Measurements from ENCODE around the gene GATA6. TPM values are rescaled to one million over a fixed set of nuclear protein-coding genes. Genes with fewer than 3 reads are reported as not detected.

The GATA6 gene
- total and polyA plus RNA-seq, 10 of the 15 experiments (the other 5 are each of a cell fraction or from before 2014, with no cell fraction given), result 0.04 to 0.05 TPM; not detected in 8

DNA sequence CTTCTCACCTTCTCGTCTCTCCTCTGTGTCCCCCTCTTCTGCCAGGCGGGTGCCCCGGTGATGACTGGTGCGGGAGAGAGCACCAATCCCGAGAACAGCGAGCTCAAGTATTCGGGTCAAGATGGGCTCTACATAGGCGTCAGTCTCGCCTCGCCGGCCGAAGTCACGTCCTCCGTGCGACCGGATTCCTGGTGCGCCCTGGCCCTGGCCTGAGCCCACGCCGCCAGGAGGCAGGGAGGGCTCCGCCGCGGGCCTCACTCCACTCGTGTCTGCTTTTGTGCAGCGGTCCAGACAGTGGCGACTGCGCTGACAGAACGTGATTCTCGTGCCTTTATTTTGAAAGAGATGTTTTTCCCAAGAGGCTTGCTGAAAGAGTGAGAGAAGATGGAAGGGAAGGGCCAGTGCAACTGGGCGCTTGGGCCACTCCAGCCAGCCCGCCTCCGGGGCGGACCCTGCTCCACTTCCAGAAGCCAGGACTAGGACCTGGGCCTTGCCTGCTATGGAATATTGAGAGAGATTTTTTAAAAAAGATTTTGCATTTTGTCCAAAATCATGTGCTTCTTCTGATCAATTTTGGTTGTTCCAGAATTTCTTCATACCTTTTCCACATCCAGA lies 31.3 kb downstream of the GATA6 start:
- in situ Hi-C loops (cut with MboI), result no loop called here

DNA sequence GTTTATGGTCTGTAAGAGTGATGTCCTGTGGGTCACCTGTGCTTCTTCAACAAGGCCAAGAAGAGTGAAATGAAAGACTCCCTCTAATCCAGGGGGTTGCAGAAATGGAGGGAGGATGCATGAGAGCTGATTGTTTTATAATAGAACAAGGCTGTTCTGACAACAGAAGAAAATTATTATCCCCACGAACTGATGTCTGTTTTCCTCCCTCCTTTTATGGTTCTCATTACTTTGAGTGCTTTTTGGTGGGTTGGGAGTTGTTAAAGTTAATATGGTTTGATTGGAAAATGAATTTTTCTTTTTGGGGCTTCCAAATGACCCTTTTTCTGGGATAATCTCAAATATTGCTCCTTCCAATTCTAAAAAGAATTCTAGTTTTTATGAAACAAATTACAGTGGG lies 33.6 kb downstream of the GATA6 start:
- no TSS peak for BruUV-seq (replicated peaks)

More for the DNA sequence above, 31.3 kb downstream of the GATA6 start:
- Histone ChIP-seq H3K27me3 (replicated peaks in 1 of 2; ENCODE audit: control insufficient read depth in 2 of 2, insufficient read depth in 2 of 2, low read length in 1 of 2) (no peaks in the 10 kb centered on the region; a peak in 1 of 4 replicates), H3K79me2 (ENCODE audit: control insufficient read depth, insufficient read depth, low read length) (no peaks in the 10 kb centered on the region), H4K20me1 (ENCODE audit: control insufficient read depth, insufficient read depth) (no peaks in the 10 kb centered on the region), H3K27ac (ENCODE audit: control insufficient read depth, insufficient read depth) (no peak overlapping the region), H3K4me2 (ENCODE audit: control insufficient read depth, insufficient read depth) (no peak overlapping the region), H3K4me3 (no peak overlapping the region), H2AFZ (ENCODE audit: control insufficient read depth, low read depth, low read length) (no peak overlapping the region), H3K9me3 (replicated peaks; ENCODE audit: control insufficient read depth, insufficient read depth, low read length) (no peaks in the 10 kb centered on the region), H3K9ac (ENCODE audit: control insufficient read depth, insufficient read depth, low read length) (no peak overlapping the region), H3K4me1 (ENCODE audit: control insufficient read depth, insufficient read depth, low read length) (no peaks in the 10 kb centered on the region), H3K36me3 (ENCODE audit: control insufficient read depth in 2 of 2, insufficient read depth in 2 of 2, low read length in 1 of 2) (no peaks in the 10 kb centered on the region)
- BruUV-seq (replicated peaks), result no TSS peak
- SMC1A ChIA-PET (ENCODE audit: uncharacterized antibody, unreplicated experiment), result no interaction called here
- WGBS (ENCODE audit: insufficient coverage, insufficient replicate concordance, low lambda C conversion rate, missing lambda C conversion rate), result 61% methylated on average over 29 of the region's 32 CpGs
- CTCF ChIA-PET, result no interaction called here
- intact Hi-C loops (cut with micrococcal nuclease; ENCODE audit: unreplicated experiment), result no loop called here
- POLR2A ChIA-PET, result no interaction called here
- no peak for DNase-seq (ENCODE audit: low read depth, low spot score)
- no peak for ATAC-seq
- TF ChIP-seq ZSCAN29 (IDR thresholded peaks at IDR 0.05), result no peak
- TF ChIP-seq MEF2B (IDR thresholded peaks at IDR 0.05; ENCODE audit: partially characterized antibody, poor library complexity, severe bottlenecking), result no peak
- no peak for TF ChIP-seq FOS (IDR thresholded peaks at IDR 0.05; ENCODE audit: borderline replicate concordance, extremely low read depth, insufficient read length)
- no peak for TF ChIP-seq FOXK2 (IDR thresholded peaks at IDR 0.05)
- TF ChIP-seq RAD21 (IDR thresholded peaks at IDR 0.05; ENCODE audit: insufficient read depth, low read depth, low read length), result no peak
- RAD21 ChIA-PET (ENCODE audit: unreplicated experiment), result no interaction called here
- FAIRE-seq, result no peak

More for the DNA sequence above, 33.6 kb downstream of the GATA6 start:
- intact Hi-C loops (cut with micrococcal nuclease; ENCODE audit: unreplicated experiment), result no loop called here
- Histone ChIP-seq H3K4me3 (no peak overlapping the region), H3K4me1 (ENCODE audit: control insufficient read depth, insufficient read depth, low read length) (no peaks in the 10 kb centered on the region), H4K20me1 (ENCODE audit: control insufficient read depth, insufficient read depth) (no peaks in the 10 kb centered on the region), H2AFZ (ENCODE audit: control insufficient read depth, low read depth, low read length) (no peak overlapping the region), H3K36me3 (ENCODE audit: control insufficient read depth in 2 of 2, insufficient read depth in 2 of 2, low read length in 1 of 2) (no peaks in the 10 kb centered on the region), H3K27me3 (replicated peaks in 1 of 2; ENCODE audit: control insufficient read depth in 2 of 2, insufficient read depth in 2 of 2, low read length in 1 of 2) (no peaks in the 10 kb centered on the region; a peak in 1 of 4 replicates), H3K9me3 (replicated peaks; ENCODE audit: control insufficient read depth, insufficient read depth, low read length) (no peaks in the 10 kb centered on the region), H3K4me2 (ENCODE audit: control insufficient read depth, insufficient read depth) (no peak overlapping the region), H3K79me2 (ENCODE audit: control insufficient read depth, insufficient read depth, low read length) (no peaks in the 10 kb centered on the region), H3K9ac (ENCODE audit: control insufficient read depth, insufficient read depth, low read length) (no peak overlapping the region), H3K27ac (ENCODE audit: control insufficient read depth, insufficient read depth) (no peak overlapping the region)
- FAIRE-seq (no peak), ATAC-seq (no peak), DNase-seq (ENCODE audit: low read depth, low spot score) (no peak)
- SMC1A ChIA-PET (ENCODE audit: uncharacterized antibody, unreplicated experiment), result no interaction called here
- CTCF ChIA-PET, result no interaction called here
- POLR2A ChIA-PET, result no interaction called here
- WGBS (ENCODE audit: insufficient coverage, insufficient replicate concordance, low lambda C conversion rate, missing lambda C conversion rate), result 0% methylated on average over 1 of the region's 1 CpG
- TF ChIP-seq KDM1A (IDR thresholded peaks at IDR 0.05; ENCODE audit: borderline replicate concordance) (no peak), ZNF384 (IDR thresholded peaks at IDR 0.05; ENCODE audit: borderline replicate concordance, low read depth, low read length) (no peak)
- RAD21 ChIA-PET (ENCODE audit: unreplicated experiment), result no interaction called here
- in situ Hi-C loops (cut with MboI), result no loop called here

All from GM12878 (cell line).